GM21737 (cell line): ENCODE measurements around the gene ABHD12B.
A peak's percentile ranks its signal among the peaks of the same experiment; 100 is the strongest.

Experiments
- ATAC-seq: cut with Tn5 transposase; IDR thresholded peaks from one replicate; pipeline ENCODE4 v1.9.1; 2021; ENCODE audit warnings: mild to moderate bottlenecking, moderate library complexity; ENCODE audit not compliant: unreplicated experiment

Gene ABHD12B

DNA sequence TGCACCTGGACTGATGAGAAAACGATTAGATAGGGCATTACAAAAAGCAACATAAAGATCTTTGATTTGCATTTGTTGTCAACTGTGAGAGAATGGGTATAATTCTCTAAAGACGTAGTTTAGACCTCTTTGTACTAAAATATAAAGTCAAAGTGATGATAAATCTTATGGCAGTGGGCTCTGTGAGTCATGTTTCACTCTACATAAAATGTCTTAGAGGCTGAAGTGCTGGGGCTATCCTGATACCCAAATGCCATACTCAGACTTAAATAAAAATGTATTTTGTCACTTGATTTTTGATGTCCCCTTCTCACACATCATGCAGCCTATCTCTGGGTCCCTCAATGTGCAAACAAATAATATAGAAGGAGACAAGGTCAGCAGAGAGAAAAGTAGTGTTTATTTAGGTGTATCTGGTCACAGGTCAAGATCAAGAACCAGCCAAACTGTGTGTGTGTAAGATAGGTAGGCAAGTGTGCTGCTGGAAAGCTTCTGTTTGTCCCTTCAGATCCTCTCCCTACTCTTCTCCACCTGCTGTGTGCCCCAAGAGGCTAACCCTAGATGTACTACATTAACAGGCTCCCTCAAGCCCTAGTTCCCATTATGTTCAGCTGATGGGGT lies 33.9 kb upstream of the ABHD12B start:
- ATAC-seq = no peak

DNA sequence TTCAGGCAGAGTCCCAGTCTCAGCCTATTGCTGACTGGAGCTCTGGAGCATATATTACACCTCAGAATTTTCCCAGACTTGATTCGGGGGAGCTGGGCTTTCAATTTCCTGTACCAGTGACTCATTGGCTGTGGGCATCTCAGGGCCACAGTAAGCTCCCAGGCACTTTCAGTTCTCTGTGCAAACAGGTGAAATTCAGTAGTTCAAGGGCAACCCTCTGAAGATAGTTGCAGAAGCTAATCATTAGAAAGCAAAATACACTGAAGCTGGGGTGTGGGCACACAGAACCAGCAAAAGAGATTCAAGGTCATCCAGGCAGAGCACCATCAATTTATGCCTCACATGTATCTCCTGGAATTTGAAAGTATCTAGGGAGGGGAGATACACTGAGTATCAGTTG lies 32.8 kb upstream of the ABHD12B start:
- ATAC-seq = no peak

DNA sequence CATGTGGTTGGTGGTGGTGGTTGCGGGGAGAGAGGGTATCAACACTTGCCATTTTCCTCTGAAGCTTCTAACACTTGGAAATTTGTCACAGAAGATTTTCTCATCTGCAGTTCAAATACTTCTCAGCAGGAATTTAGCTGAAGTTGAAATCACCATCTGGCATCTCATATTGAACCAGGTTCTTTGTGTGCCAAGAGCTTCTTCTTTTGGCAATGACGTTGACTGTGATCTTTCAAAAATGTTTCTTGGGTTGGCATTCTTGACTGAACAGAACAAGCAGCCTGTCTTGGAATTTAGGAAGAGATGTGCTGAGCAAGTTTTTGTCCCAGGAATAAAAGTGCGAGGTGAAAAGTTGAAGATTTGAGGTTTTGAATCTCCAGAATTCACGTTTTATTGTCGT lies 32.2 kb upstream of the ABHD12B start:
- ATAC-seq = no peak

DNA sequence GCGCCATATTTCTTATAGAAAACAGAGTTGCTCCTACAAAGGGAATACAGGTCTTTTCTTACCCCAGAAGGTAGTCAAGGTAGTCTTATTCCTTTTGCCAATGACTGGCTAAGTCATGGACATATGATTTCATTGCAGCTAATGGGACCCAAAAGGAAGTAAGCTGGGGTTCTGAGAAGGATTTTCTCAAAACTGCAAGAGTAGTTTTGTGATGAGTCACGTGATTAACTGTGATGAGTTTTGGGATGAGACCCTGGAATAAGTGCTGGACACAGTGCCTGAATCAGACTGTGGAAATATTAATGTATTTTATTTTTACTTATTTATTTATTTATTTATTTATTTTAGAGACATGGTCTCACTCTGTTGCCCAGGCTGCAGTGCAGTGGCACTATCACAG lies 27.5 kb upstream of the ABHD12B start:
- ATAC-seq = no peak

DNA sequence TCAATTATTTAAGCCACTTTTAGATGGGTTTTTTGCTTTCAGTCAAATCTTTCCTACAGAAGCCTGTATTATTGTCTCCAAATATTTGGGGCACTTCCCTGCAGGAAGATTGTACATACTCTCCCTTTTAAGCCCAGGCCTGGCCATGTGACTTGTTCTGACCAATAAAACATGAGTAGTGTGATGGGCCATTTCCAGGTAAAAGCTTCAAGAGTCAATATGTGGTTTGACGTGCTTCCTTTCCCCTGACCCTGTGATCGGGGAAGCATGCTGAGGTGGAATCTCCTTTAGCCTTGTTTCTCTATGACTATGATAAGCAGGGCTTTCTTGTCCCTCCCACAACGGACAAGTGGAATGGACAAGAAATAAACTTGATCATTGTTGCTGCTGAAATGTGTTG lies 26.7 kb upstream of the ABHD12B start:
- ATAC-seq = no peak

DNA sequence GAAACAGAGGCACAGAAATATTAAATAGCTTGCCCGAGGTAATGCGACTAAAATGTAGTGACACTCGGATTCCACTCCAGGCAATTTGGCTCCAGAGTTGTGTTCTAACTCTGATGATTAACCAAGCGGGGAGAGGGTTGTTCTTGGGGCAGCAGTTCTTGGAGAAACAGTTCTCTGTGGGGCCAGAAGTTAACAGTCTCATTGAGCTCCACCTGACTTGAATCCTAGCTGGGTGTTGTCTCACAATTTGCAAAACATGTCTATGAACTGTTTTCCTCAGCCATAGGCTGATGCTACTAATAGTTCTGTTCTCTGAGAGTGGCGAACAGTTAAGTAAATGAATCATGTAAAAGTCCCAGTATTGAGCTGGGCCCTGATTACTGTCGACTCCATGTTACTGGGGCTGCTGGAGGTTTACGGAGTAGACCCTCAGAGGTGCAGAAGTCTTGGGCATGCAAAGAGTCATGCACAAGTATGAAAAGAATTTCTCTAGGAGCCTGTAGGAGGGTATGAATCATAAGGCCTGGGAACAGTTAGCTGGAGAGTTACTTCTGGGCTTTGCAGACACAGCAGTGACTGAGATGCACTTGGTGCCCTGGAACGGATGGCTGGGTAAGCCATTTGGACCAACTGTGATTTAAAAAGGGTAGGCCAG lies 25.5 kb upstream of the ABHD12B start:
- no peak for ATAC-seq

DNA sequence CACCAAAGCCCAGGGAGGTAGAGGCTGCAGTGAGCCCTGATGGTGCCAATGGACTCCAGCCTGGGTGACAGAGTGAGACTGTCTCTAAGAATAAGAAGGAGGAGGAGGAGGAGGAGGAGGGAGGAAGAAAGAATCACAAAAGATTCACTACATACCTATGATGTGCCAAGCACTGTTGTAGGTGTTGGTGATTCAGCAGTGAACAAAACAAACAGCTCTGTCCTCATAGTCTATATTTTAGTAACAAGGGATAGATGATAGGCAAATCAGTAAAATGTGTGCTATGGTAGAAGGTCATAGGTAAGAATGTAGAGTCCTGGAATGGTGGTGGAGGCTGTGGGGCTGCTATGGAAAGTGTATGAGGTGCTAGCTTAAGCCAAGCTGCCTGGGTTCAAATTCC lies 18.0 kb upstream of the ABHD12B start:
- ATAC-seq = no peak

DNA sequence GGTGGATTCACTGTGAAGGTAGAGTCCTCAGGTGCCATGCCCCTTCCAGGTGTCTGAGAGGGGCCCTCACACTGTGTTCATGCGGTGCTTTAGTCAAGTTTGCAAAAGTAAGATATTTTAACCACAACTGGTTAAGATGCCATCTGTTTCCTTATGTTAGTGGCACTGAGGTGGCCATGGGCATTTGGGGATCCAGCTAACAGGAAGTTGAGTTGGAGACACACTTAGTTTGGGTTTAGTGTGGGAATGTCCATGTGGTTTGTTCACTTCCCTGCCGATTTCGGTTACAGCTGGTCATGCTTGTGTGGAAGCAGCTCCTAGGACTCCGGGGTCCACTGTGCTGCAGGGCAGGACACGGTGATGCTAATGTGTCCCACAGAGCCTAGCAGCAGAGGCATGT lies 17.3 kb upstream of the ABHD12B start:
- ATAC-seq = no peak

DNA sequence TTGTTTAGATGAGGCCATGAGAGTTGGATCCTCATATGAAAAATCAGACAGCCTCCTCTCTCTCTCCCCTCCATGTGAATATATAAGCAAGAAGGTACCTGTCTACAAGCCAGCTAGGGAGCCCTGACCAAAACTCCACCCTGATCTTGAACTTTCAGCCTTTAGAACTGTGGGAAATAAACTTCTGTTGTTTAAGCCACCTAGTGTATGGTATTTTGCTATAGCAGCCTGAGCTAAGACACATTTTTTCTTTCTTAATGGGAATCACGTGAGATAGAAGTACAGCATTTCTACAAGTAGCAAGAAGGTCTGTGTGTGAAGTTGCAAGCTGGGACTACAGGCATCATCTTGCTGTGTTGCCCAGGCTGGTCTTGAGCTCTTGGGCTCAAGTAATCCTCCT lies 16.3 kb upstream of the ABHD12B start:
- ATAC-seq = no peak

DNA sequence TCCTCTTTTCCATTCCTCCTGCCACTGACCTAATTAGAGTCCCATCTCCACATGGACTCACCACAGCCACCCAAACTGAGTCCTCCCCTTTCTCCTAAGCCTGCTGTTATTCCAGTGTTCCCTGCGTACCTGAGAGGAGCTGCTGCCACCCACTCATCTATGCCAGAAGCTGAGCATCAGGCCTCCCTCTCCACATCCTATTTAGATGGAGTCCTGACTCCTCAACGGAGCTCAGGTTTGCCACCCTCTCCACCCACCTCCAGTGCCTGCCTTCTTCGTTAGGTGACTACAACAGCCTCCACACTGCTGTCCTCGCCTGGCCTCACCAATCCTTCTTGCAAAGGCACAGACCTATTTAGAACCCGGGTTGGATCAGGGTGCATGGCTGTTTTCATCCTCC lies 15.2 kb upstream of the ABHD12B start:
- no peak for ATAC-seq

DNA sequence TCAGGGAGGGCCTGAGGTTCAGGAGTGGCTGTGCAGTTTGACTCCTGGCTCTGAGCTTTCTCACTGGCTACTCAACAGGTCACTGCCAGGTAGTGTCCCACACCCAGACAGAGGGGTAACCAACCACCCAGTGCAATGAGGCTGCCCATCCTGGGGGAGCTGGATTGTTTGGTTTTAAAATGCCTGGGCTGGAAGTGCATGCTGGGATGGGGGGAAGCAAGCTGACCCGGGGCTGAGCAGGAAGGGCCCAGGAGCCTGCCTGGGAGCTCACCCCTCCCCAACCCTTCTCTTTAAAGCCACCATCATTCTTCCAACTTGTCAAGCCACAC lies 12.6 kb upstream of the ABHD12B start:
- ATAC-seq = no peak

DNA sequence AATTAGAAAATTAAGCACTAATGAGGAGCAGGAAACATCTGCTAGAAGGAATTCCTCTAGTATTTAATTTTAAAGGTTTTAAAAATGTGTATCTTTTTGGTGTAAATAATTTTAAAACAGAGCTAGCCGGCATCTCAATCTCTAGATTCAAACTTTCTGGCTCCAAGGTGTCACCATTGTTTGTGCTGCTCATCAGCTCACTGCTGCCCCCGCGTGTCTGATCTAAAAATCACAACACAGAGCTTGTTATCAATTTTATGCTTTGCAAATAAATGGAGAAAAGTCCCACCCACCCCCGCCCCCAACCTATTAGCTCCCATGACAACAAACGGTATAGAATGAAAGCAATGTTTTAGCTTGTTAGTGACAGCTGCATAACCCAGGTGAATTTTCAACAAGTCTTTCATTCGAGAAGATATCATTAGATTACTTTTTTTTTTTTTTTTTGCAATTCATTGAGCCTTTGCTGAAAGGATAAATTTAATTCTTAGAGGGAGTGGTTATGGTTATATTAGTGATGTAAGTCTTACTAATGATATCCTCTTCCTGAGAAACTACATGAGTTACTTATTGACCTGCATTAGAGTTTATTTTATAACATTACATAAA lies 11.3 kb upstream of the ABHD12B start:
- ATAC-seq = peak; percentile 56

DNA sequence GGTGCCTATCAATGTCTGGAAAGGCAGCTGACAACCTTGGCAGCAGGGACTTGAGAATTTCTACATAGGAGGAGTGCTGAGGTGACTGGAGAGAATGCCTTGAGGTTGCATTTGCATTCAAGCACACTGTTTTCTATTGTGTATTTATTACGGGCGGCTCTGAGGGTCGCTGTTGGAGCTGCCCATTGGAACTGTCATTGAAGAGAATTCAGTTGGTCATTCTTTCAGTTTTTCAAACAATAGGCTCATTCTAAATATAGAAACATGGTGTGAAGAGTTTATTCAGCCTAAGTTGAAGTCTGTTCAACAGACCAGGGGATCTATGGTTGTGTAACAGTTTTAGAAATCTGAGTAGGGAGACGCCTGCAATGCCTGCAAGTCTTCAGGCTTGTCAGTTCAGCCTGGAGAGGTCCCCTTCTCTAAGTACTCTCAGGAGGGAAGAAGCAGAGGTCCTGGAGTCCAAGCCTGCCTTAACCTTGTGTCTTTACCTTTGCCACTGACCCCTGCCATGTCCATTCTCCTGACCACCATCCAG lies 9.8 kb upstream of the ABHD12B start:
- ATAC-seq = no peak

DNA sequence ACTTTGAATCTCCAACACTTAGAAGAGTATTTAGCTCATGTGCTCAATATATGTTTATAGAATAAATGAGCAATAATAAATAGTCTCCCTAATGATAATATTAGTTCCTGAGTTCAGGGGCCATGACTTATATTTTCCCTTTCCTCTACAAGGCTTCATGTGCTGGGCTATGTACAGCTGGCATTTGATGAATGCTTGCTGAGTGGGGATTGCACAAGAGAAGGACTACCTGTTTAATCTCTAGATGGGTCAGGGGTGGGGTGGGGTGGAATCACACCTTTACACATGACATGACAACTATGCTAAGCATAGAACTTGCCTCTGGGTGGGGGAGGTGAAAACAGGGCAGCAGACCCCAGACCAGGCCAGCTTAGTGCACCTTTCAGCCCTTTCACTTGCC lies 7.6 kb upstream of the ABHD12B start:
- ATAC-seq = no peak

DNA sequence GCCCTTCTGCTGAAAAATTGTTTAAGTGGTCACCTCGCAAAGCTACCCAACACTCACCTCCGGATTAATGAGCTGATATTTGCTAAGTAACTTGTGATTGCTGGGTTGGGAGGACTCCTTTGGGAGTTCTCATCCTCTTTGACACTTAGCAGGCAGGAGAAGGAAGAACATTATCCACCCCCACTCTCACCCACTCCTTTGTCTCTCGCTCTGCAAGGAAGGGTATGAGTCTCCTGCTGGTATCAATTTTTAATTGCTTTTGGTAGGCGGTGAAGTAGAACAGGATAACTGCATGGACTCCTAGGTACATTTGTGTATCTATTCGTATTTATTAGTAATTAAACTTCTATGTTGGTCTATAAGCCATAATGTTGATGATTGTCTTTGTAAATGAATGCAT lies 6.9 kb upstream of the ABHD12B start:
- ATAC-seq = no peak

DNA sequence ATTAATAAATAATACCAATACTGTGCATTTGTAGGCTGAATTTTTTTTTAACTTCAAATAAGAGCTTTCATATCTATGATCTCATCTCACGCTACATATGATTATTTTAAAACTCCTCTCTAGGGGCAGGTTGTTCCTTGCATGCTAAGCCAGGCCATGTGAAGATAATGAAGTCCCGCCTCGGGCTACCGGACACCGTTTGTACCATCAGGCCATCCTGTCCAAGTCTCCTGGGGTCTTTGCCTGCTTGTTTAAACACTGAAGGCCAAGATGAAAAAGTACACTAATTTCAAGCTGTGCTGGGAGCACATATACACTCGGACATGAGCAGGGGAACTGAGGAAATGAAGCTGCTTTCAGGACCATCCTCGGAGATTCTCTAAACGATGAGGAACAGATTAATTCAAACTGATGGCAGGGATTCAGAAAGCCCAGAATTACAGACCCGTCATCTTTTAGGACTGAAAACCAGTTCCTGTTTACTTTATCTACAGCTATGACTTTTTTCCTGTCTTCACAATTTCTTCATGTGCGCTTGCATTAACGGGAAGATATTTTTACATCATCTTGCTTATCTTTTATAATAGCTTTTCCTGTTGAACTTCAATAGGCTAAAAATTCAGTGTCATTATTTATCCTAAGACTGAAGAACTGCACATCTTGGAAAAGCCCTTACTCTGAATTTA lies 6.3 kb upstream of the ABHD12B start:
- no peak for ATAC-seq

DNA sequence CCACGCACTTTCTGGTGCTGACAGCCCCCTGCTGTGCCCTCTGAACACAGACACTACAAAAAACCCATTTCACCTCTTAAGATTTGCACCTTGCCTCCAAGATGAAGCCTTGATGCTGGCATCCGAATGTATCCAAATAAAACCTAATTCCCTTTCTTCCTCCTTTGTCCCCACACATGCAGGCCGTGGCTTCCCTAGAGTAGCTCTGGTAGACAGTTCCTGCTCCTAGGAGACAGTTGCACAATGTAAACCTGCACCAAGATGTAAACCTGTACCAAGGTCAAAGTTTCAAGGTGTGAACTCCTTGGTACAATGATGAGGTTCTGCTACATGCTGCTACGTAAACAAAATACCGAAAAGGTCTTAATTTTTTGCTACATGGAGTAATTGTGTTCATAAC lies 625 bp upstream of the ABHD12B start:
- no peak for ATAC-seq

DNA sequence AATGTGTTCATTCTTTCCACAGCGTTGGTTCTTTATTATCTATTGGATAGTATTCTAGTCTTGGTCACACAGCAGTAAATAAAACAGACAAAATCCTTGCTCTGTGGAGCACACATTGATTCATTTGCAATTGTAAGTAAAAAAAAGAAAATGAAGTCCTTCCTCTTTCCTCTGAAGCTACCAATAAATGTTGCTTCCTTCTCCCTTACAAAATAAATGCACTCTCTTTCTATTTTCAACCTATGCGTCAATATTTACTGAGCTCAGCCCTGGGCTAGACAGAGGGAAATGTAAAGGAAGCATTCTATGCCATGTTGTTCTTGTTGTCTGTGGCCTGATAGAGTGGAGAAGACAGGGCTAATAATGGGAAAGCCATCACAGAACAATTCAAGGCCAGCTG lies 2.9 kb downstream of the ABHD12B start:
- ATAC-seq = no peak

DNA sequence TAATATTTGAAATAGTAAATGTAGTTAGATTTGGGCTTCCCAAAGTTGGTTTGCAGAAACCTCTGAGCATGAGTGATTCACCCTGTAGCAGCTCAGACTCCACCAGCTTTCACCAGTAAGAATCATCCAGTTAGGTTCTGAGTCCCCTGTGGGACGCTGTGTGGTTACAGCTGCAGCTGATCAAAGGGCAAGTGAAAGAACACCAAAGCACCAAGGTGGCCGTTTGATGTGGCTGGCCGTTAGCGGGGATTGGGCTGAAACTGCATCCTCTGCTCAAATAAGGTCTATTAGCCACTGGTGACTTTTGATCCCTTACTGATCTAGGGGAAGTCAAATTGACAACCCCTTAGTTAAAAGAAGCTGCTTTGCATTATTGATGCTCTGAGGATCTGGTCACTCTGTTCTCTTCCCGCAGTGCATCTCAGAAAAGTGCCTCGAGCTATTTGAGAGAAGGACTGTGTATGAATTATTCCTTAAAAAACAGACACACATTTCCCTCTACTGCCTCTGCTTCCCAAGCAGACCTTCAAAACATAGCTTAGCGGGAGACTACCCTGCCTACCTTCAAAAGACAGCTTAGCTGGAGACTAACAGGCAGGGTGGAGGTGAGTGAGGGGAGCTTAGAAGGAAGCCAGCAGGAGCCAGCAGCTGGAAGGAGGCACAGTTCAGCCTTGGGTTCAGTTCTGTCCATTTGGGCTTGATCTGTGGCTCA lies 3.7 kb downstream of the ABHD12B start:
- peak; percentile 85 for ATAC-seq

DNA sequence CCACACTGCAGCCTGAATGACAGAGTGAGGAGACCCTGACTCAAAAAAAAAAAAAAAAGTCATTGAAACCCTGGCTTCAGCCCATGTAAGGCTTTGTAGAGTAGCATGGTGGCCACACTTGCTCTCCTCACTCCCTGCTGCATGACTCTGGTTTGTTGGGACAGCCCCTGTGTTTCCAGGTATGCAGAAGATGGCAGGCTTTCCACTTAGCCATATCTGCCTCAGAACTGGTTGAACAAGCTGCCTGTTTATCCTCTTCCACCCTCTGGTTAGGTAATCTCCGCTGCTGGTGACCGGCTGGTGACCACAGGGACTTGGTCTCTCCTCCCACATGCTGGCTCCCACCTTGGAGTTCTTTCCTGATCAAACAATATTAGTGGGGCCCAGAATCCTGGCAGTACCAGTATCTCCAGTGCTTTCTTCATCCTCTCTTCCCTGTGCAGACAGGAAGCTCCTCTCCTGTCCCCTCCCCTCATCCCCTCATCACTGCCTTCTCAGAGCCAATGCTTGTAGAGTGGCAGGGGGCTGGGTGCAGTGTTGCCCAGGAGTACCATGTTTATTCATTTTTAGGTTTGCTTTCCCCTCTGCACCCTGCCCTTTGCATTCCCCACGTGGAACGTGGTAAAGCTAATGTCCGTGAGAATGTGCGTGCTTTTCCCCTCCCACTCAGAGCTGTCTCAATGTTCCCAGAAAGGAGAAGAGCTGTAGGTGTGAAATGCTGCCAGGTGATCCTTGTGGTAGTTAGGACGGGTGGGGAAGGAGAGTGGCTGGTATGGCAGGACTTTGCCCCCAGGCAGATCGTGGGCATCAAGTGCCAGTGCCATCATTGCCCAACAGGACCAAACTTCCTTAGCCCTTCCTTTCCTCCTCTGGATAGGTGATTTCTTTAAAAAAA lies 11.3 kb downstream of the ABHD12B start:
- no peak for ATAC-seq
